ENCODE results near the gene LAMB4.

The LAMB4 gene

GRCh38 chr7:108103558-108104298 lies 26.4 kb downstream of the LAMB4 start:
- no peak for FAIRE-seq

- FAIRE-seq, result no peak
Observed at GRCh38 chr7:108102671-108103312, 27.4 kb downstream of the LAMB4 start.

- FAIRE-seq, result no peak
Observed at GRCh38 chr7:108101759-108102158, 28.4 kb downstream of the LAMB4 start.

GRCh38 chr7:108099713-108100112 lies 30.4 kb downstream of the LAMB4 start:
- no peak for FAIRE-seq

- FAIRE-seq, result no peak
Observed at GRCh38 chr7:108097703-108098102, 32.5 kb downstream of the LAMB4 start.

- no peak for FAIRE-seq
Observed at GRCh38 chr7:108096996-108097395, 33.2 kb downstream of the LAMB4 start.

GRCh38 chr7:108094933-108095710 lies 35.0 kb downstream of the LAMB4 start:
- no peak for FAIRE-seq

GRCh38 chr7:108094346-108094745 lies 35.8 kb downstream of the LAMB4 start:
- FAIRE-seq, result no peak

- FAIRE-seq, result no peak
Observed at GRCh38 chr7:108093851-108094331, 36.3 kb downstream of the LAMB4 start.

GRCh38 chr7:108093341-108093740 lies 36.8 kb downstream of the LAMB4 start:
- no peak for FAIRE-seq

GRCh38 chr7:108091461-108091831 lies 38.7 kb downstream of the LAMB4 start:
- no peak for FAIRE-seq

GRCh38 chr7:108090791-108091460 lies 39.2 kb downstream of the LAMB4 start:
- FAIRE-seq, result no peak

- FAIRE-seq, result no peak
Observed at GRCh38 chr7:108089381-108089780, 40.8 kb downstream of the LAMB4 start.

- no peak for FAIRE-seq
Observed at GRCh38 chr7:108088729-108089128, 41.4 kb downstream of the LAMB4 start.

GRCh38 chr7:108087778-108088177 lies 42.4 kb downstream of the LAMB4 start:
- FAIRE-seq, result no peak

GRCh38 chr7:108086962-108087361 lies 43.2 kb downstream of the LAMB4 start:
- no peak for FAIRE-seq

GRCh38 chr7:108086546-108086945 lies 43.6 kb downstream of the LAMB4 start:
- no peak for FAIRE-seq

- no peak for FAIRE-seq
Observed at GRCh38 chr7:108083980-108084379, 46.2 kb downstream of the LAMB4 start.

- no peak for FAIRE-seq
Observed at GRCh38 chr7:108079648-108080591, 50.2 kb downstream of the LAMB4 start.

- FAIRE-seq, result no peak
Observed at GRCh38 chr7:108079276-108079647, 50.9 kb downstream of the LAMB4 start.

GRCh38 chr7:108078691-108079090 lies 51.5 kb downstream of the LAMB4 start:
- no peak for FAIRE-seq

- no peak for FAIRE-seq
Observed at GRCh38 chr7:108078211-108078673, 51.9 kb downstream of the LAMB4 start.

All from colon (tissue), 2 donors.